SJCRH30 (cell line): ENCODE measurements around the gene DSTYK. TPM values are rescaled to one million over a fixed set of nuclear protein-coding genes. Genes with fewer than 3 reads are reported as not detected.

Experiments used
- DNase-seq, 2 experiments: peaks; one replicate each; pipeline ENCODE4 v3.0.0-alpha.2; 2015 to 2020
- H3K27ac ChIP-seq: fragments of 250-450 bp; sonication (Bioruptor Pico); 2 replicates; pipeline ENCODE4 v1.5.1; 2020; ENCODE audit warnings: mild to moderate bottlenecking, moderate library complexity
- H3K27me3 ChIP-seq: fragments of 250-450 bp; sonication (Bioruptor Pico); 2 replicates; pipeline ENCODE4 v1.5.1; 2020; ENCODE audit warnings: mild to moderate bottlenecking, moderate library complexity
- H3K36me3 ChIP-seq: fragments of 250-450 bp; sonication (Bioruptor Pico); 2 replicates; pipeline ENCODE4 v1.5.1; 2020; ENCODE audit warnings: mild to moderate bottlenecking, moderate library complexity
- H3K4me1 ChIP-seq: fragments of 250-450 bp; sonication (Bioruptor Pico); 2 replicates; pipeline ENCODE4 v1.5.1; 2020; ENCODE audit warnings: mild to moderate bottlenecking, moderate library complexity
- H3K4me3 ChIP-seq: fragments of 250-450 bp; sonication (Bioruptor Pico); 2 replicates; pipeline ENCODE4 v1.5.1; 2020; ENCODE audit warnings: mild to moderate bottlenecking, moderate library complexity
- H3K9me3 ChIP-seq: fragments of 250-450 bp; sonication (Bioruptor Pico); replicated peaks from 2 replicates; pipeline ENCODE4 v1.5.1; 2020; ENCODE audit warnings: mild to moderate bottlenecking, moderate library complexity
- total RNA-seq: library from RNA; depleted of rRNA; stranded (reverse); fragments of >200 nt; shearing (Covaris generic); gene quantifications from 2 replicates; pipeline ENCODE4 v1.2.3, GENCODE V29; 2014

DSTYK gene
- total RNA-seq, 1 experiment from 2014 or later: 9.2 TPM

GRCh38 chr1:205211839-205212536 lies 486 bp upstream of the DSTYK start:
- H3K27ac ChIP-seq: peak overlapping the region; percentile 36; the same call in 1 of the 2 replicates
- no peak for DNase-seq
- no peaks in the 10 kb centered on the region for H3K36me3 ChIP-seq
- H3K27me3 ChIP-seq: no peaks in the 10 kb centered on the region; the same call in 1 of the 2 replicates
- no peaks in the 10 kb centered on the region for H3K9me3 ChIP-seq
- peak overlapping the region; percentile 82 for H3K4me3 ChIP-seq
- no peaks in the 10 kb centered on the region for H3K4me1 ChIP-seq

- H3K9me3 ChIP-seq: no peaks in the 10 kb centered on the region
- no peaks in the 10 kb centered on the region for H3K36me3 ChIP-seq
Measured at GRCh38 chr1:205210756-205211168, 740 bp downstream of the DSTYK start.

GRCh38 chr1:205208811-205209210 lies 2.7 kb downstream of the DSTYK start:
- no peaks in the 10 kb centered on the region for H3K4me1 ChIP-seq
- H3K27me3 ChIP-seq: no peaks in the 10 kb centered on the region
- DNase-seq: no peak
- no peaks in the 10 kb centered on the region for H3K9me3 ChIP-seq
- H3K4me3 ChIP-seq: no peak overlapping the region
- H3K27ac ChIP-seq: no peak overlapping the region
- no peaks in the 10 kb centered on the region for H3K36me3 ChIP-seq

More at GRCh38 chr1:205210756-205211168, 740 bp downstream of the DSTYK start:
- DNase-seq: peak in 1 of 2 experiments; percentile 52
- H3K27ac ChIP-seq: peak overlapping the region; percentile 36
- H3K27me3 ChIP-seq: no peaks in the 10 kb centered on the region
- H3K4me3 ChIP-seq: peak overlapping the region; percentile 82
- H3K4me1 ChIP-seq: no peaks in the 10 kb centered on the region

- no peak for DNase-seq
- Histone ChIP-seq H3K9me3 (no peaks in the 10 kb centered on the region), H3K4me3 (no peak overlapping the region), H3K4me1 (no peaks in the 10 kb centered on the region), H3K27ac (no peak overlapping the region), H3K36me3 (no peaks in the 10 kb centered on the region), H3K27me3 (no peaks in the 10 kb centered on the region)
Measured at GRCh38 chr1:205205055-205205454, 6.4 kb downstream of the DSTYK start.

- DNase-seq: no peak
- Histone ChIP-seq H3K27ac (no peak overlapping the region), H3K27me3 (no peaks in the 10 kb centered on the region), H3K4me3 (no peak overlapping the region), H3K4me1 (no peaks in the 10 kb centered on the region), H3K36me3 (no peaks in the 10 kb centered on the region), H3K9me3 (no peaks in the 10 kb centered on the region)
Measured at GRCh38 chr1:205204552-205204951, 7.0 kb downstream of the DSTYK start.

GRCh38 chr1:205199931-205200299 lies 11.6 kb downstream of the DSTYK start:
- Histone ChIP-seq H3K36me3 (0 out of 2 replicates have a peak, but pooled peaks cover 2% of the 10 kb centered on the region), H3K9me3 (no peaks in the 10 kb centered on the region), H3K4me3 (no peak overlapping the region), H3K27me3 (no peaks in the 10 kb centered on the region), H3K4me1 (no peaks in the 10 kb centered on the region), H3K27ac (no peak overlapping the region)
- no peak for DNase-seq

GRCh38 chr1:205199090-205199930 lies 12.2 kb downstream of the DSTYK start:
- Histone ChIP-seq H3K27ac (no peak overlapping the region), H3K9me3 (no peaks in the 10 kb centered on the region), H3K27me3 (no peaks in the 10 kb centered on the region), H3K36me3 (0 out of 2 replicates have a peak, but pooled peaks cover 2% of the 10 kb centered on the region), H3K4me3 (no peak overlapping the region), H3K4me1 (no peaks in the 10 kb centered on the region)
- DNase-seq: no peak

- DNase-seq: no peak
- H3K4me1 ChIP-seq: no peaks in the 10 kb centered on the region
- no peak overlapping the region for H3K4me3 ChIP-seq
- H3K36me3 ChIP-seq: no peaks in the 10 kb centered on the region
- H3K27ac ChIP-seq: no peak overlapping the region
- H3K9me3 ChIP-seq: no peaks in the 10 kb centered on the region
- no peaks in the 10 kb centered on the region for H3K27me3 ChIP-seq
Measured at GRCh38 chr1:205192287-205192686, 19.2 kb downstream of the DSTYK start.

GRCh38 chr1:205191622-205192021 lies 19.9 kb downstream of the DSTYK start:
- Histone ChIP-seq H3K27ac (no peak overlapping the region), H3K36me3 (no peaks in the 10 kb centered on the region), H3K4me3 (no peak overlapping the region), H3K27me3 (no peaks in the 10 kb centered on the region), H3K9me3 (no peaks in the 10 kb centered on the region), H3K4me1 (no peaks in the 10 kb centered on the region)
- no peak for DNase-seq

GRCh38 chr1:205190845-205191577 lies 20.5 kb downstream of the DSTYK start:
- H3K36me3 ChIP-seq: no peaks in the 10 kb centered on the region
- no peaks in the 10 kb centered on the region for H3K4me1 ChIP-seq
- no peak overlapping the region for H3K27ac ChIP-seq
- H3K9me3 ChIP-seq: no peaks in the 10 kb centered on the region
- DNase-seq: no peak
- no peak overlapping the region for H3K4me3 ChIP-seq
- no peaks in the 10 kb centered on the region for H3K27me3 ChIP-seq

- Histone ChIP-seq H3K9me3 (no peaks in the 10 kb centered on the region), H3K27me3 (no peaks in the 10 kb centered on the region), H3K27ac (no peak overlapping the region), H3K4me3 (no peak overlapping the region), H3K4me1 (no peaks in the 10 kb centered on the region), H3K36me3 (0 out of 2 replicates have a peak, but pooled peaks cover 3% of the 10 kb centered on the region)
- no peak for DNase-seq
Measured at GRCh38 chr1:205189131-205189530, 22.4 kb downstream of the DSTYK start.

- no peaks in the 10 kb centered on the region for H3K27me3 ChIP-seq
- no peak for DNase-seq
- H3K9me3 ChIP-seq: no peaks in the 10 kb centered on the region
Measured at GRCh38 chr1:205188596-205188995, 22.9 kb downstream of the DSTYK start.

GRCh38 chr1:205188098-205188497 lies 23.4 kb downstream of the DSTYK start:
- Histone ChIP-seq H3K27me3 (no peaks in the 10 kb centered on the region), H3K36me3 (peaks cover 3% of the 10 kb centered on the region; the same call in 1 of the 2 replicates), H3K9me3 (no peaks in the 10 kb centered on the region), H3K27ac (no peak overlapping the region), H3K4me1 (no peaks in the 10 kb centered on the region), H3K4me3 (no peak overlapping the region)
- no peak for DNase-seq

More at GRCh38 chr1:205188596-205188995, 22.9 kb downstream of the DSTYK start:
- Histone ChIP-seq H3K4me1 (no peaks in the 10 kb centered on the region), H3K27ac (no peak overlapping the region), H3K4me3 (no peak overlapping the region), H3K36me3 (0 out of 2 replicates have a peak, but pooled peaks cover 3% of the 10 kb centered on the region)

GRCh38 chr1:205187420-205187819 lies 24.1 kb downstream of the DSTYK start:
- peaks cover 3% of the 10 kb centered on the region; the same call in 1 of the 2 replicates for H3K36me3 ChIP-seq
- DNase-seq: no peak
- H3K27me3 ChIP-seq: no peaks in the 10 kb centered on the region
- H3K4me3 ChIP-seq: no peak overlapping the region
- no peaks in the 10 kb centered on the region for H3K9me3 ChIP-seq
- H3K27ac ChIP-seq: no peak overlapping the region
- no peaks in the 10 kb centered on the region for H3K4me1 ChIP-seq
